Lung (tissue), 16 donors: ENCODE results near the gene LATS2. TPM values are rescaled to one million over a fixed set of nuclear protein-coding genes. Genes with fewer than 3 reads are reported as not detected.

Experiments
- ATAC-seq: fragments of 200-7000 bp; cut with Tn5 transposase; one replicate; pipeline ENCODE4 v1.9.1; 2020; ENCODE audit warnings: moderate number of reproducible peaks; ENCODE audit not compliant: insufficient read depth, low FRiP score
- DNase-seq, 3 donors: peaks; one replicate each; pipeline ENCODE4 v3.0.0-alpha.2; 2013 to 2017
- H3K27ac ChIP-seq, 2 donors: one replicate each; pipeline ENCODE4 v1.5.1; 2013; ENCODE audit warnings: mild to moderate bottlenecking in 2 of 2, moderate library complexity in 2 of 2, control low read depth in 1 of 2, inconsistent platforms in 1 of 2, low read depth in 1 of 2, low read length in 1 of 2
- H3K27me3 ChIP-seq, 3 donors: one replicate each; pipeline ENCODE4 v1.5.1; 2013; ENCODE audit warnings: low read length in 2 of 3; ENCODE audit not compliant: control insufficient read depth in 3 of 3, insufficient read depth in 3 of 3
- H3K36me3 ChIP-seq, 4 donors: one replicate each; pipeline ENCODE4 v1.5.1; 2013; ENCODE audit warnings: low read length in 4 of 4, mild to moderate bottlenecking in 1 of 4, moderate library complexity in 1 of 4; ENCODE audit not compliant: control insufficient read depth in 4 of 4, insufficient read depth in 4 of 4
- H3K4me1 ChIP-seq, 5 donors: one replicate each; pipeline ENCODE4 v1.5.1; 2013; ENCODE audit warnings: low read length in 5 of 5, mild to moderate bottlenecking in 2 of 5, moderate library complexity in 1 of 5; ENCODE audit not compliant: control insufficient read depth in 5 of 5, insufficient read depth in 5 of 5
- H3K4me3 ChIP-seq: one replicate; pipeline ENCODE4 v1.5.1; 2013; ENCODE audit warnings: mild to moderate bottlenecking, control low read depth, moderate library complexity
- H3K9ac ChIP-seq, 2 donors: one replicate each; pipeline ENCODE4 v1.5.1; 2013; ENCODE audit warnings: low read length in 2 of 2, control low read depth in 1 of 2; ENCODE audit not compliant: insufficient read depth in 1 of 2
- H3K9me3 ChIP-seq, 4 donors: one replicate each; pipeline ENCODE4 v1.5.1; 2013; ENCODE audit warnings: low read length in 3 of 4, mild to moderate bottlenecking in 1 of 4, moderate library complexity in 1 of 4; ENCODE audit not compliant: control insufficient read depth in 4 of 4, insufficient read depth in 3 of 4
- CTCF ChIP-seq: IDR thresholded peaks from 2 replicates; pipeline ENCODE4 v1.5.1; 2012; ENCODE audit warnings: mild to moderate bottlenecking; ENCODE audit errors: control extremely low read depth, extremely low read depth
- WGBS, 2 donors: extraction: QIAGEN DNeasy Blood & Tissue Kit; methylation state at CpG; one replicate each; pipeline ENCODE4 v1.1.7; 2013; 5-methylcytosine and 5-hydroxymethylcytosine counted together
- long read RNA-seq, 5 donors: transcript quantifications; one replicate each; lab custom pipeline, GENCODE V29; 2026
- polyA plus RNA-seq, 2 donors: library from polyadenylated mRNA; stranded (reverse); fragments of 200-250 nt; gene quantifications; one replicate each; pipeline ENCODE4 v1.2.1, GENCODE V29; 2013
- total RNA-seq, 2 donors: library from RNA; depleted of rRNA in 1 of 2; stranded (reverse); fragments of >200 nt in 1 of 2; gene quantifications; one replicate each; pipeline ENCODE4 v1.2.1, GENCODE V29; 2014 to 2021
- donor health status: control.
- donor health status: control.
- donor health status: Bipolar disorder and iron deficiency.
- donor health status: healthy.
- donor health status: DM: yes; HTN: yes; CAD: no.

Gene LATS2
- total RNA-seq (10 to 100 TPM; 29.8 to 37.5 TPM), polyA plus RNA-seq (10 to 100 TPM in 1 of 2 donors, 1 to 10 TPM in 1; 7.7 to 12.8 TPM)
- long read RNA-seq, donor 1, full-length matches to known transcripts, result 3 of 3 reads
- long read RNA-seq, donor 1, partial matches to known transcripts, result 0 of 3 reads
- long read RNA-seq, donor 1, other reads (novel, unspliced or antisense), result 0 of 3 reads
- long read RNA-seq, donor 2, result 0 reads
- long read RNA-seq, donor 3, full-length matches to known transcripts, result 1 of 1 reads
- long read RNA-seq, donor 3, partial matches to known transcripts, result 0 of 1 reads
- long read RNA-seq, donor 3, other reads (novel, unspliced or antisense), result 0 of 1 reads
- long read RNA-seq, donor 4, result 0 reads
- long read RNA-seq, donor 5, partial matches to known transcripts, result 5 of 5 reads
- long read RNA-seq, donor 5, other reads (novel, unspliced or antisense), result 0 of 5 reads

GRCh38 chr13:21061029-21061763 is at the start of gene LATS2:
TSS of gene LATS2 (minus strand) at chr13:21061586. CDS start at chr13:21046026, 15,560 bp downstream.
- Histone ChIP-seq H3K27ac (peak within 1 kb of the TSS; percentile 99 to 100), H3K4me3 (peak within 1 kb of the TSS; percentile 98), H3K27me3 (no peaks in the 10 kb centered on the region), H3K9me3 (no peaks in the 10 kb centered on the region), H3K36me3 (no peaks in the 10 kb centered on the region), H3K9ac (peak within 1 kb of the TSS; percentile 76 to 81), H3K4me1 (peaks cover 0 to 16% (median 6%) of the 10 kb centered on the region in 5 donors)
- peak; percentile 13 for TF ChIP-seq CTCF
- 0 to 1% methylated on average over 62 to 96 of the region's 96 CpGs for WGBS, 2 donors
- DNase-seq (peak; percentile 96 to 97 (median 97)), ATAC-seq (peak; percentile 95)

DNA sequence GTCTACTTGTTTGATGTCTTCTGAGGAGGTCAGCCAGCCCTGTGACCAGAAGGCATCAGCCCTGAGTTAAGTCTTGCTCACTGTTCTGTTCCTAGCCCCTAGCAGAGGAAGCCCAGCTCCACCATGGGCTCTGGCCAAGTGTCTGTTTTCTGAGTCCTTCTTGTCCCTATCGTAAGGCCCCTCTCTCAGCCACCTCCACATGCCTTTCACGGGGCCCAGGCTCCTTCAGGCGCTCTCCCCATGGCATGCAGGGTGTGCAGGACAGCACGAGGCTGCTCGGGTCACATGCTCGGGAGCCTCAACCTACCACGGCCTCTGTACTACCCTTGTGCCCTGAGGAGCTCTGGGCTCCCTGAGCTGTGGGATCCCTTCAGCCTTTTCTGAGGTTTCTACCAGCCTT is 47.8 kb upstream of the LATS2 start:
- DNase-seq (no peak), ATAC-seq (no peak)
- Histone ChIP-seq H3K9me3 (no peaks in the 10 kb centered on the region), H3K36me3 (no peaks in the 10 kb centered on the region), H3K4me3 (no peak overlapping the region), H3K4me1 (peaks cover 0 to 9% (median 0%) of the 10 kb centered on the region in 5 donors), H3K27me3 (no peaks in the 10 kb centered on the region), H3K9ac (no peak overlapping the region), H3K27ac (no peak overlapping the region)
- TF ChIP-seq CTCF, result no peak
- WGBS, 2 donors, result 86 to 92% methylated on average over 7 of the region's 7 CpGs

DNA sequence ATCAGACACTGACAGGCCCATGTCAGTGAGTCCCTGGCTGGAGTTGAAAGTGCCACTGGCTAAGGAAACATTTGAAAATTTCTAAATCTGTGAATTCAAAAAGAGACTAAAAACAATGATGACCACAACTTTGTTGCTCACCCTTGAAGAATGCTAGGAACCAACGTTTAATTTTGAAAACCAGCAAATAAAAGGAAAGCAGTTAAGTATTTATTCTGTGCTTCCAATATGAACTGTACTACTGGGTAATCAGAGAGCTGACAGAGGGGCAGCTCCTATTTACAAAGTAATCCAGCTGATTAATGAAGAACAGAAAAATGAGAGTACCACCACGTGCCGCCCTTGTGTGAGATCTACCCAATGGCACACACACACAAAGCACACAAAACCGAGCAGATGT is 44.7 kb upstream of the LATS2 start:
- TF ChIP-seq CTCF, result no peak
- DNase-seq (no peak), ATAC-seq (no peak)
- Histone ChIP-seq H3K9ac (peak overlapping the region in 1 of 2 donors; percentile 40), H3K4me3 (no peak overlapping the region), H3K27me3 (no peaks in the 10 kb centered on the region), H3K27ac (no peak overlapping the region), H3K4me1 (peaks cover 0 to 3% (median 0%) of the 10 kb centered on the region in 5 donors), H3K36me3 (no peaks in the 10 kb centered on the region), H3K9me3 (no peaks in the 10 kb centered on the region)
- whole genome bisulfite sequencing, 2 donors, result 42 to 70% methylated on average over 4 of the region's 4 CpGs
